Measurements from ENCODE around the gene ZSWIM4. TPM values are rescaled to one million over a fixed set of nuclear protein-coding genes. Genes with fewer than 3 reads are reported as not detected.

ZSWIM4 gene
- total and polyA plus RNA-seq, 2 of the 13 experiments (the other 11 are each of a cell fraction or from before 2014, with no cell fraction given), result 0.33 to 0.86 TPM

GRCh38 chr19:13774217-13775191 lies 20.7 kb upstream of the ZSWIM4 start, which contains the start of gene C19orf53 (continued):
- TF ChIP-seq, protein P1, sequence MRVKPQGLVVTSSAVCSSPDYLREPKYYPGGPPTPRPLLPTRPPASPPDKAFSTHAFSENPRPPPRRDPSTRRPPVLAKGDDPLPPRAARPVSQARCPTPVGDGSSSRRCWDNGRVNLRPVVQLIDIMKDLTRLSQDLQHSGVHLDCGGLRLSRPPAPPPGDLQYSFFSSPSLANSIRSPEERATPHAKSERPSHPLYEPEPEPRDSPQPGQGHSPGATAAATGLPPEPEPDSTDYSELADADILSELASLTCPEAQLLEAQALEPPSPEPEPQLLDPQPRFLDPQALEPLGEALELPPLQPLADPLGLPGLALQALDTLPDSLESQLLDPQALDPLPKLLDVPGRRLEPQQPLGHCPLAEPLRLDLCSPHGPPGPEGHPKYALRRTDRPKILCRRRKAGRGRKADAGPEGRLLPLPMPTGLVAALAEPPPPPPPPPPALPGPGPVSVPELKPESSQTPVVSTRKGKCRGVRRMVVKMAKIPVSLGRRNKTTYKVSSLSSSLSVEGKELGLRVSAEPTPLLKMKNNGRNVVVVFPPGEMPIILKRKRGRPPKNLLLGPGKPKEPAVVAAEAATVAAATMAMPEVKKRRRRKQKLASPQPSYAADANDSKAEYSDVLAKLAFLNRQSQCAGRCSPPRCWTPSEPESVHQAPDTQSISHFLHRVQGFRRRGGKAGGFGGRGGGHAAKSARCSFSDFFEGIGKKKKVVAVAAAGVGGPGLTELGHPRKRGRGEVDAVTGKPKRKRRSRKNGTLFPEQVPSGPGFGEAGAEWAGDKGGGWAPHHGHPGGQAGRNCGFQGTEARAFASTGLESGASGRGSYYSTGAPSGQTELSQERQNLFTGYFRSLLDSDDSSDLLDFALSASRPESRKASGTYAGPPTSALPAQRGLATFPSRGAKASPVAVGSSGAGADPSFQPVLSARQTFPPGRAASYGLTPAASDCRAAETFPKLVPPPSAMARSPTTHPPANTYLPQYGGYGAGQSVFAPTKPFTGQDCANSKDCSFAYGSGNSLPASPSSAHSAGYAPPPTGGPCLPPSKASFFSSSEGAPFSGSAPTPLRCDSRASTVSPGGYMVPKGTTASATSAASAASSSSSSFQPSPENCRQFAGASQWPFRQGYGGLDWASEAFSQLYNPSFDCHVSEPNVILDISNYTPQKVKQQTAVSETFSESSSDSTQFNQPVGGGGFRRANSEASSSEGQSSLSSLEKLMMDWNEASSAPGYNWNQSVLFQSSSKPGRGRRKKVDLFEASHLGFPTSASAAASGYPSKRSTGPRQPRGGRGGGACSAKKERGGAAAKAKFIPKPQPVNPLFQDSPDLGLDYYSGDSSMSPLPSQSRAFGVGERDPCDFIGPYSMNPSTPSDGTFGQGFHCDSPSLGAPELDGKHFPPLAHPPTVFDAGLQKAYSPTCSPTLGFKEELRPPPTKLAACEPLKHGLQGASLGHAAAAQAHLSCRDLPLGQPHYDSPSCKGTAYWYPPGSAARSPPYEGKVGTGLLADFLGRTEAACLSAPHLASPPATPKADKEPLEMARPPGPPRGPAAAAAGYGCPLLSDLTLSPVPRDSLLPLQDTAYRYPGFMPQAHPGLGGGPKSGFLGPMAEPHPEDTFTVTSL (CRISPR knock-in tag; IDR thresholded peaks at IDR 0.05; ENCODE audit: borderline replicate concordance), result no peak
- TF ChIP-seq ZBTB43 (CRISPR knock-in tag; conservative IDR thresholded peaks at IDR 0.05), result 0 out of 2 replicates have a peak, but pooled peaks have one; percentile 11
- no peak for TF ChIP-seq ADNP (CRISPR knock-in tag; IDR thresholded peaks at IDR 0.05)
- TF ChIP-seq ZNF180 (CRISPR knock-in tag; IDR thresholded peaks at IDR 0.05; ENCODE audit: borderline replicate concordance, low read depth), result no peak
- no peak for TF ChIP-seq TEAD2 (CRISPR knock-in tag; IDR thresholded peaks at IDR 0.05)
- no peak for TF ChIP-seq ATRX (CRISPR knock-in tag; IDR thresholded peaks at IDR 0.05; ENCODE audit: borderline replicate concordance)
- TF ChIP-seq ZNF724P (CRISPR knock-in tag; IDR thresholded peaks at IDR 0.05; ENCODE audit: borderline replicate concordance), result no peak
- peak; percentile 66; the same call in 1 of the 2 replicates for TF ChIP-seq SRY (CRISPR knock-in tag; IDR thresholded peaks at IDR 0.05)
- TF ChIP-seq IRF2 (CRISPR knock-in tag; IDR thresholded peaks at IDR 0.05), result peak; percentile 99
- no peak for TF ChIP-seq MTF2 (CRISPR knock-in tag; IDR thresholded peaks at IDR 0.05; ENCODE audit: borderline replicate concordance)
- TF ChIP-seq, protein P2, sequence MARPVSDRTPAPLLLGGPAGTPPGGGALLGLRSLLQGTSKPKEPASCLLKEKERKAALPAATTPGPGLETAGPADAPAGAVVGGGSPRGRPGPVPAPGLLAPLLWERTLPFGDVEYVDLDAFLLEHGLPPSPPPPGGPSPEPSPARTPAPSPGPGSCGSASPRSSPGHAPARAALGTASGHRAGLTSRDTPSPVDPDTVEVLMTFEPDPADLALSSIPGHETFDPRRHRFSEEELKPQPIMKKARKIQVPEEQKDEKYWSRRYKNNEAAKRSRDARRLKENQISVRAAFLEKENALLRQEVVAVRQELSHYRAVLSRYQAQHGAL (CRISPR knock-in tag; IDR thresholded peaks at IDR 0.05; ENCODE audit: not compliant biosample characterization), result no peak
- TF ChIP-seq ZNF556 (CRISPR knock-in tag; IDR thresholded peaks at IDR 0.05; ENCODE audit: borderline replicate concordance), result peak; percentile 97; the same call in 1 of the 2 replicates
- peak; percentile 93 for TF ChIP-seq ASH2L (IDR thresholded peaks at IDR 0.05; ENCODE audit: insufficient read length, low read depth, low read length)
- peak; percentile 88 for TF ChIP-seq AKAP8 (CRISPR knock-in tag; IDR thresholded peaks at IDR 0.05)
- no peak for TF ChIP-seq ZNF282 (IDR thresholded peaks at IDR 0.05; ENCODE audit: partially characterized antibody)
- TF ChIP-seq, protein P3, sequence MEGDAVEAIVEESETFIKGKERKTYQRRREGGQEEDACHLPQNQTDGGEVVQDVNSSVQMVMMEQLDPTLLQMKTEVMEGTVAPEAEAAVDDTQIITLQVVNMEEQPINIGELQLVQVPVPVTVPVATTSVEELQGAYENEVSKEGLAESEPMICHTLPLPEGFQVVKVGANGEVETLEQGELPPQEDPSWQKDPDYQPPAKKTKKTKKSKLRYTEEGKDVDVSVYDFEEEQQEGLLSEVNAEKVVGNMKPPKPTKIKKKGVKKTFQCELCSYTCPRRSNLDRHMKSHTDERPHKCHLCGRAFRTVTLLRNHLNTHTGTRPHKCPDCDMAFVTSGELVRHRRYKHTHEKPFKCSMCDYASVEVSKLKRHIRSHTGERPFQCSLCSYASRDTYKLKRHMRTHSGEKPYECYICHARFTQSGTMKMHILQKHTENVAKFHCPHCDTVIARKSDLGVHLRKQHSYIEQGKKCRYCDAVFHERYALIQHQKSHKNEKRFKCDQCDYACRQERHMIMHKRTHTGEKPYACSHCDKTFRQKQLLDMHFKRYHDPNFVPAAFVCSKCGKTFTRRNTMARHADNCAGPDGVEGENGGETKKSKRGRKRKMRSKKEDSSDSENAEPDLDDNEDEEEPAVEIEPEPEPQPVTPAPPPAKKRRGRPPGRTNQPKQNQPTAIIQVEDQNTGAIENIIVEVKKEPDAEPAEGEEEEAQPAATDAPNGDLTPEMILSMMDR (CRISPR knock-in tag; IDR thresholded peaks at IDR 0.05), result peak; percentile 15; the same call in 1 of the 2 replicates
- no peak for TF ChIP-seq CHD4 (IDR thresholded peaks at IDR 0.05; ENCODE audit: borderline replicate concordance, low read length)
- peak; percentile 81; the same call in 1 of the 2 replicates for TF ChIP-seq GLI4 (CRISPR knock-in tag; IDR thresholded peaks at IDR 0.05; ENCODE audit: borderline replicate concordance)
- no peak; the same call in 1 of the 2 replicates for TF ChIP-seq MTA1 (CRISPR knock-in tag; IDR thresholded peaks at IDR 0.05; ENCODE audit: borderline replicate concordance)
